ENCODE measurements around the gene IFITM1.

Gene IFITM1

GRCh38 chr11:293852-294661 lies 19.8 kb upstream of the IFITM1 start:
- TF ChIP-seq, protein P1, sequence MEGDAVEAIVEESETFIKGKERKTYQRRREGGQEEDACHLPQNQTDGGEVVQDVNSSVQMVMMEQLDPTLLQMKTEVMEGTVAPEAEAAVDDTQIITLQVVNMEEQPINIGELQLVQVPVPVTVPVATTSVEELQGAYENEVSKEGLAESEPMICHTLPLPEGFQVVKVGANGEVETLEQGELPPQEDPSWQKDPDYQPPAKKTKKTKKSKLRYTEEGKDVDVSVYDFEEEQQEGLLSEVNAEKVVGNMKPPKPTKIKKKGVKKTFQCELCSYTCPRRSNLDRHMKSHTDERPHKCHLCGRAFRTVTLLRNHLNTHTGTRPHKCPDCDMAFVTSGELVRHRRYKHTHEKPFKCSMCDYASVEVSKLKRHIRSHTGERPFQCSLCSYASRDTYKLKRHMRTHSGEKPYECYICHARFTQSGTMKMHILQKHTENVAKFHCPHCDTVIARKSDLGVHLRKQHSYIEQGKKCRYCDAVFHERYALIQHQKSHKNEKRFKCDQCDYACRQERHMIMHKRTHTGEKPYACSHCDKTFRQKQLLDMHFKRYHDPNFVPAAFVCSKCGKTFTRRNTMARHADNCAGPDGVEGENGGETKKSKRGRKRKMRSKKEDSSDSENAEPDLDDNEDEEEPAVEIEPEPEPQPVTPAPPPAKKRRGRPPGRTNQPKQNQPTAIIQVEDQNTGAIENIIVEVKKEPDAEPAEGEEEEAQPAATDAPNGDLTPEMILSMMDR (IDR thresholded peaks at IDR 0.05; ENCODE audit: insufficient read depth, missing control alignments) = no peak
- FAIRE-seq = no peak
- no peak for DNase-seq (ENCODE audit: insufficient read length, low spot score)

- FAIRE-seq = no peak
- DNase-seq (ENCODE audit: insufficient read length, low spot score) = no peak
- TF ChIP-seq, protein P1 (IDR thresholded peaks at IDR 0.05; ENCODE audit: insufficient read depth, missing control alignments) = no peak
Observed at GRCh38 chr11:294780-295179, 19.1 kb upstream of the IFITM1 start.

DNA sequence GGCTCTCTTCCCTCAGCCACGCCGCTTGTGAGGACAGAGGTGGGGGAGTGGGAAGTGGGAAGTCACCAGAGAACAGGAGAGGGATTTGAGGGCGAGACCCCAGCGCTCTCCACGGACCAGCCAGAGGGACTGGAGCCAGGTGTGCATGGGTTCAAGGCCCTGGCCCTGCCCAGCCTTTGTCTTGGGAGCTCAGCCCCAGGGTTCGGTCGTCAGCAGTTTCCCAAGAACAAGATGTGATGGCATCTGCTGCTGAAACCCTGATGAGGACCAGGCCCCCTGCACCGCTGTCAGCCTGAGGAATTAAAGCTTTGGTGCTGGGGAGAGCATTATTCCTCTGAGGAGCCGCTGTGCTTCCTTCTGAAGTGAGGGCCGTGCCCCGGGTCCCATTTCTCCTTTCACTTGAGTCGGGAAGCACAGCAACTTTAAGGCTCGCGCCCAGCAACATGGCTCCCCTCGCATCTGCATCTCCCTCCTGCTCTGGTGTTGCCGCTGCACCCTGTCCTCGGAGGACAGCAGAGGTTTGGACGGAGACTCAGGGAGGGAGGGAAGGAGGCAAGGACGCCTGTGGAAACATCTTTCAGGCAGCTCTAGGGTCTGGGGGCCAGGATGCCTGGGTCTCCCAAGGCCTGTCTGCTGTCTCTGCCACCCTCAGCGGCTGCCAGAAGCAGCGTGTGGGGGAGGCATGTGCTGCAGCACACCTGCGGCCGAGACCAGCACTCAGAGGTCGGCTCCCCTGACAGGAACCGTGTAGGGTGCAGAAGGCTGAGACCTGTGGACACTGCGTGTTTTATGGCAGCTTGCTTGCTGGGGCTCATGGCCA lies 18.3 kb upstream of the IFITM1 start:
- TF ChIP-seq, protein P1 (IDR thresholded peaks at IDR 0.05; ENCODE audit: insufficient read depth, missing control alignments) = no peak
- FAIRE-seq = no peak

DNA sequence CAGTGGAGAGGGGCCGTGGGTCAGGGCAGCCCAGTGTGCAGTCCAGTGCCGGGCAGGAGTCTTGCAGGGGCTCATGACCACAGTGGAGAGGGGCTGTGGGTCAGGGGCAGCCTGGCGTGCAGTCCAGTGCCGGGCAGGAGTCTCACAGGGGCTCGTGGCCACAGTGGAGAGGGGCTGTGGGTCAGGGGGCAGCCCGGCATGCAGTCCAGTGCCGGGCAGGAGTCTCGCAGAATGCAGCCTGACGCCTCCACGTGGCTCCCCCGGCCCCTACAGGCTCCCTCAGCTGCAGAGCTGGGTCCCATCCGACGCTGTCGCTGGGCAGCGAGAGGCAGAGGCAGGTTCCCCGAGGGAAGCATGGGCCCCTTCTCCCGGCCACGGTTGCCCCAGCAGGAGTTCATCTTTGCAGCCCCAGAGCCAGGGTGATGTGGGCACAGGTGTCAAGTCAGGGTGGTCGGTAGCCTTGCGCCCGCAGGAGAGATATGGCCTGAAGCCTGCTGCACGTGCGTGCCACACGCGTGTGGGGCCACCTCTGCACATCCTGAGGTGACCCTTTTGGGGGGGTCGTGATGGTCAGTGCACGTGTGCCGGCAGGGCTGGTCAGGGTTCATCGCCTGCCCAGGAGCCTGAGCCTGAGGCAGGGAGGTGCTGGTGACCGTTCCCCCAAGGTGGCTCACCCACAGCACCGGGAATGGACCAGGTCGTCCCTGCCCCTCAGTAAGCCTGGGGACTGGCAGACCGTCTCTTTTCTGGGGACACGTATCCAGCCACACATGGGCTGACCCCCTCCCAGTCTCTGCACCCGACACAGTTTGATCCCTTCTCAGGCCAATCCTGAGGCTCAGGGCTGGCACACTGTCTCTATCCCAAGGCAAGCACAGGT lies 17.4 kb upstream of the IFITM1 start:
- DNase-seq (ENCODE audit: insufficient read length, low spot score) = no peak
- TF ChIP-seq, protein P1 (IDR thresholded peaks at IDR 0.05; ENCODE audit: insufficient read depth, missing control alignments) = no peak
- FAIRE-seq = no peak

More for the DNA sequence above, 18.3 kb upstream of the IFITM1 start:
- no peak for DNase-seq (ENCODE audit: insufficient read length, low spot score)

- TF ChIP-seq, protein P1 (IDR thresholded peaks at IDR 0.05; ENCODE audit: insufficient read depth, missing control alignments) = no peak
- DNase-seq (ENCODE audit: insufficient read length, low spot score) (no peak), FAIRE-seq (no peak)
Observed at GRCh38 chr11:297051-297585, 16.7 kb upstream of the IFITM1 start.

GRCh38 chr11:297586-298405 lies 16.0 kb upstream of the IFITM1 start:
- no peak for FAIRE-seq
- DNase-seq (ENCODE audit: insufficient read length, low spot score) = no peak

More at GRCh38 chr11:297586-298405, 16.0 kb upstream of the IFITM1 start:
- TF ChIP-seq, protein P1 (IDR thresholded peaks at IDR 0.05; ENCODE audit: insufficient read depth, missing control alignments) = no peak
